OCI-M2 (cell line): Measurements from ENCODE around the gene RBP5.

Experiments
- DNase-seq: peaks from one replicate; lab custom pipeline; 2025; ENCODE audit not compliant: unreplicated experiment; lab: John Stamatoyannopoulos, UW

The RBP5 gene

DNA sequence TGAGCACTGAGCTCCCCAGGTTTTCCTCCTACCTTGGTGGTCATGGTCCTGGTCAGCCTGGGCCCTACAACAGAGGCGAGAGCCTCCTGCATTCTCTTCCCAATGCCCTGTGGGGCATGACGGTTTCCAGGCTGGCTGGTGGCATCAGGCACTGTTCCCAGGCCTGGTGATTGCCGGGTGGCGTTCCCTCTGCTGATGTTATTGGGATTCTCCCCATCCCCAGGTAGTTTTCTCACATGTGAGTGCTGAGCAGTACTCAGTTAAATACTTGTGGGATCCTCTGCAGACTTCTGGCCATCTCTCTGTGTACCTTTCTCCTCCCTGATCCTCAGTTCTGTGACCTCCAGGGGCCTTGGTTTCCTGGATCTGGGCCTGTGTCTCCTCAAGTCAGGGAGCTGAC lies 52.2 kb downstream of the RBP5 start:
- no peak for DNase-seq

DNA sequence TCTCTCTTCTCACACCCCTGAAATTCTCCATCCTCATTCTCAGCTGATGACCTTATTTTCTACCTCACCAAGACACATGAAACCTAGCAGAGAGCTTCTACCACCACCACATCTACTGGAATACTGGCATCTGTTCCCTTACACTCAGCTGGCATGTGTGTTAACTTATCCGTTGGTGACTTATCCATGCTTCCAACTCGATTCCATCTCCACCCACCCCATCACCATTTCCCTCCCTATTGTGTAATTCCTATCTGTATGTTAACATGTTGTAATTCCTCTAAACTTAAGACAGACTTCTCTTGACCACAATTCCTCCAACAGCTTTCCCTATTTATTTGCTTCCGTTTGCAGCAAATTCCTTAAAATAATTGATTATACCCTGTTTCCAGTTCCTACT lies 52.8 kb downstream of the RBP5 start:
- no peak for DNase-seq

DNA sequence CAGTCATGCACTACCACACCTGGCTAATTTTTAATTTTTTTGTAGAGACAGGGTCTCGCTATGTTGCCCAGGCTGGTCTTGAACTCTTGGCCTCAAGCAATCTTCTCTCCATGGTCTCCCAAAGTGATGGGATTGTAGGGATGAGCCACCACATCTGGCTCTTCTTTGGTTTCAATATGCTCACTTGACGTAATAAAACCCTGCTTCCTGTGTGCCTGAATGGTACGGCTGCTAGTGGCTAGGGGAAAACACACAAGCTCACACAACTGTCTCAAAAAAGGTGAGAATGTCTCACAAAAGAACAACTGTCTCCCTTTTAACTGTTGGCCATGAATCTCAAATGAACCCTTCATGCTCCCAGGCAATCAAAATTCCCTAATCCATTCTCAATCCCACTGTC lies 53.2 kb downstream of the RBP5 start:
- no peak for DNase-seq

DNA sequence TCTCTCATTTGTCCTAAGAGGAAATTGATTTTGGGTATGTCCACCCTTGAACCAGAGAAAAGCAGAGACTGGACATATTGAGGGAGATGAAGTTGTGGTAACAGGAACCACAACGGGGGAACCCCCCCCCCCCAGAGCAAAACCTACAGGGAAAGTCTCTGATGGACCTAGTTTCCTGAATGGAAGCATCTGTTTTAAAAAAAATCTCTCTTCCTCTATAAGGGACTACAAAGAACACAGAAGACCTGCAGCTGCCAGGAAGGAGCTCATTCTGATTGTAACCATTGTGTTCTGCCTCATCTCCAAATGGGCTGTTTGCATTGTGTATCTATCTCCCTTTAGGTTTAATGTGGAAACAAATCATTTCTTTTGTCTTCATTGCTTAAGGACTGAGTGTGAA lies 54.7 kb downstream of the RBP5 start:
- DNase-seq = no peak
